B cell (primary cell): ENCODE measurements around the gene PGBD5.

ENCODE experiments used
- EZH2 ChIP-seq: IDR thresholded peaks from 2 replicates; pipeline ENCODE4 v1.6.1; 2012; ENCODE audit warnings: borderline replicate concordance, low read depth, mild to moderate bottlenecking, moderate library complexity, low read length; ENCODE audit not compliant: insufficient read depth, poor library complexity, severe bottlenecking
- TF ChIP-seq, protein P1 (sequence below): fragments of 200-600 bp; IDR thresholded peaks from one replicate; pipeline ENCODE4 v1.8.0; 2022; ENCODE audit warnings: antibody characterized with exemption, mild to moderate bottlenecking

DNA sequence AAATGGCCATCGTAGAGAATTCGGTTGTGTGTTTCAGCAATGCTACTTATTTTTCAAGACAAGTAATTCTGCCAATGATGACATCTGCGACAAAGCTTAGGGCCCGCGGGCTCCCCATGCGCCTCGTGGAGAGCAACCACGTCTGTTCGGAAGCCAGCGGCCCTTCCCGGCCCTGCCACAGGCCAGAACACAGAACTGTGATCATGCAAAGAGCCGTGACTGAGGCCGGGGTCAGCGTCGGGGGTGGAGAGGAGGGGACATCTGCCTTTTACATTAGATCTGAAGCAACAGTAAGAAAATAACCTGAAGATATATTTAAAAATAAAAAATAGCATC lies 103.7 kb downstream of the PGBD5 start:
- TF ChIP-seq, protein P1, sequence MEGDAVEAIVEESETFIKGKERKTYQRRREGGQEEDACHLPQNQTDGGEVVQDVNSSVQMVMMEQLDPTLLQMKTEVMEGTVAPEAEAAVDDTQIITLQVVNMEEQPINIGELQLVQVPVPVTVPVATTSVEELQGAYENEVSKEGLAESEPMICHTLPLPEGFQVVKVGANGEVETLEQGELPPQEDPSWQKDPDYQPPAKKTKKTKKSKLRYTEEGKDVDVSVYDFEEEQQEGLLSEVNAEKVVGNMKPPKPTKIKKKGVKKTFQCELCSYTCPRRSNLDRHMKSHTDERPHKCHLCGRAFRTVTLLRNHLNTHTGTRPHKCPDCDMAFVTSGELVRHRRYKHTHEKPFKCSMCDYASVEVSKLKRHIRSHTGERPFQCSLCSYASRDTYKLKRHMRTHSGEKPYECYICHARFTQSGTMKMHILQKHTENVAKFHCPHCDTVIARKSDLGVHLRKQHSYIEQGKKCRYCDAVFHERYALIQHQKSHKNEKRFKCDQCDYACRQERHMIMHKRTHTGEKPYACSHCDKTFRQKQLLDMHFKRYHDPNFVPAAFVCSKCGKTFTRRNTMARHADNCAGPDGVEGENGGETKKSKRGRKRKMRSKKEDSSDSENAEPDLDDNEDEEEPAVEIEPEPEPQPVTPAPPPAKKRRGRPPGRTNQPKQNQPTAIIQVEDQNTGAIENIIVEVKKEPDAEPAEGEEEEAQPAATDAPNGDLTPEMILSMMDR = no peak
- TF ChIP-seq EZH2 = no peak
